GM18519 (cell line): ENCODE results near the gene MAP1LC3A.

Experiments
- ATAC-seq: cut with Tn5 transposase; IDR thresholded peaks from one replicate; pipeline ENCODE4 v1.9.1; 2021; ENCODE audit warnings: mild to moderate bottlenecking, moderate library complexity; ENCODE audit not compliant: unreplicated experiment, low FRiP score

MAP1LC3A gene

DNA sequence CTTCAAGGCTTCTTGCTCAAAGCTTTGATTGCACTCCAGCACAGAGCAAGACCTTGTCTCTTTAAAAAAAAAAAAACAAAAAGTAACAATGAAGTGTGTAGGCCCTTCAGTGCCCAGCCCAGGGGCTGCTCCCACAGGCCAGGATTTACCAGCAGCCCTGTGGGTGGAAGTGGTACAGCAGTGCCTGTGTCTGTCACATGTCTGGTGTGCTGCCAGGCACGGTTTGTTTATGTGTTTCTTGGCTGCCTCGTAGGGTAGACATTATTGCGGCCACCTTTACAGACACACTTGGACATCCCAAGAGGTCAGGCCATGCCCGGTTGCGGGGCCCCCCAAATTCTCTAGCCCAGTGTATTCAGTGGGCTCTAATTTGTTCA, 29.6 kb upstream of the MAP1LC3A start:
- no peak for ATAC-seq

DNA sequence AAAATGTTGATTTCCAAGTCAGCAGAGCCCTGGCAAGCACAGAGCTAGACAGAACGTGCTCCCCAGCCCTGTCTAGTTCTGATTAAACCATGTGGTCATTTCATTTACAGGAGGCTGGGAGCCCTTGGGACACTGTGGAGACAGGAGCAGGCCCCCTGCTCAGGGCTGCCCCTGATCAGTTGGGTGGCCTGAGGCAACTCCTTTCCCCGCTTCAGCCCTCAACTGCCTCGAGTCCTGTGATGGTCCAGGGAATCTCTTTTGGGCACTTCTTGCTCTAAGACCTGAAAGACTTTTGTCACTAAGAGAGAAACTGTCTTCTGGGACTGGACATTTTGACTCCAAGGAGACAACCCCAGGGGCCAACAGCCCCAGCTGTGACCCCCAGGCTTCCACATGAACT, 28.8 kb upstream of the MAP1LC3A start:
- ATAC-seq: no peak

DNA sequence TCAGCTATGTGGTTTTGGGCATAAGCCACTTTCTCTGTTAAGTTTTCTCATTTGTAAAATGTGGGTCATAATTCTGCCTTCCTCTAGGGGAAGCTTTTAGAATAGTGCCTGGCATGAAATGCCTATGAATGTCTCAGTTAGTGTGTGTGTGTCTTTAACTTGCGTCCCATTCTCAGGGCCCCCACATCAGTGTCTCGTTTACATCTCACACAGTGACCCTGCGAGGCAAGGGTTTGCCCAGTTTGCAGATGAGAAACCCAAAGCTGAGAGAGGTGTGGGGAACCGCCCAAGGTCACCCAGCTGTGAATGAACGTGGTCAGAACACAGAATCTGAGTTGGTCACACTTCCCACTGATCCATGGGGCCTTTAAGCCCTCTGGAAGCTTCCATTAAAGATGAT, 28.2 kb upstream of the MAP1LC3A start:
- no peak for ATAC-seq

DNA sequence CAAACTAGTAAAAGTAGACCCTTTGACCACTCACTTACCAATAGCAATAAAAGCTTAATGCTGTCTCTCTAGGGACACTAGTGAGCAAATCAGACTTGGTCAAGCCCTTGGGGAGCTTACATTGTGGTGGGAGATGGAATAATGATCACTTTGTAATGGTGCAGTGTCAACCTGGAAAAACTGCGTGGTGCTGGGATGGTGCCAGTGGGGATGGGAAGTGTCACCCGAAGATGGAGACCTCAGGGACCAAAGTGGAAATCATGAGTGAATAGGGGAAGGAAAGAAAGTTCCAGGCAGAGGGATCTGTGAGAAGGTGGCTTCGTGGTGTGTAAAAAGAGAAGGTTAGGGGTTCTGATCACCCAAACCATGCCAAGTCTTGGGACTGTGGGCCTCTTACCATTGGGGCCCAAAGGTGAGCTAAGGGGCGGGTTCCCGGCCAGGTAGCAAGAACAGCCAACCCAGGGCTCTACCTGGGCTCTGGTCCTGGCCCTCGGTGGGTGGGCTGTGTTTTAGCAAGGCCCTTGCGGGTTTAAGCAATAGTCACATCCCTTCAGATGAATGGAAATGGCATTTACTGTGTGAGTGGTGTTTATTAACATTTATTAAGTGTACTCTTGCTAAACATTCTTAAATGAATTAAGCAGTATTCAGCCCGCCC, 26.8 kb upstream of the MAP1LC3A start:
- ATAC-seq: no peak

DNA sequence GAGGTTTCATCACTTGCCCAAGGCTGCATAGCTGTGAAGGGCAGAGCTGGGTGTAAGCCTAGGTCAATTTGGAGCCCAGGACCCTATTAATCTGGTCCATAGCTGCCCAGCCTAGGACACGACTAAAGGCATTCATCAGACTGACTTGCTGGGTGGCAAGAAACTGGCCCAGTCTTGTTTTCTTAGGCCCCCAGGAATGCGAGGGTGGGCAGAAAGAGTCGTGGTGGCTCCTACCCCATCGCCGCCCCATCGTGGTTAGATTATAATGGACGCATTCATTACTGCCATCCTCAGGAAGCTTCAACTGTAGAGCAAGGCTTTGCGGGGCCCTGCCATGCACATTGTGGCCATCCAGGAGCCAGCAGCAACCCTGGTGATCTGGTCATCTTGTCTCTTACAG, 26.2 kb upstream of the MAP1LC3A start:
- no peak for ATAC-seq

DNA sequence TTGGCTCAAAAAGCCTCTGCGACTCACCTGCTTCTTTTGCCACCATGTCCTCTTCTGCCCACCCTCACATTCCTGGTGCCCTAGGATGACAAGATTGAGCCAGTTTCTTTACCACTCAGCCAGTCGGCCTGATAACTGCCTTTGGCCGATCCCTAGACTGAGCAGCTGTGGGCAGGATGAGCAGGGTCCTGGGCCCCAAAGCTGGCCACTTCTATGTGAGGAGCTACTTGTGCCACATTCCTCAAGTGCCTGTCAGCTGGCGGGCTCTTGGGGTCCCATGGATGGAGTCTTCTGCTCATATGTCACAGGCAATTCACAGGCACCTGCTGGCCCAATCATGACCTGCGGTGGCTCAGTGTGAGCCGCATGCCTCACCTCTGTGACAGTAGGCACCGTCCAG, 25.8 kb upstream of the MAP1LC3A start:
- no peak for ATAC-seq

DNA sequence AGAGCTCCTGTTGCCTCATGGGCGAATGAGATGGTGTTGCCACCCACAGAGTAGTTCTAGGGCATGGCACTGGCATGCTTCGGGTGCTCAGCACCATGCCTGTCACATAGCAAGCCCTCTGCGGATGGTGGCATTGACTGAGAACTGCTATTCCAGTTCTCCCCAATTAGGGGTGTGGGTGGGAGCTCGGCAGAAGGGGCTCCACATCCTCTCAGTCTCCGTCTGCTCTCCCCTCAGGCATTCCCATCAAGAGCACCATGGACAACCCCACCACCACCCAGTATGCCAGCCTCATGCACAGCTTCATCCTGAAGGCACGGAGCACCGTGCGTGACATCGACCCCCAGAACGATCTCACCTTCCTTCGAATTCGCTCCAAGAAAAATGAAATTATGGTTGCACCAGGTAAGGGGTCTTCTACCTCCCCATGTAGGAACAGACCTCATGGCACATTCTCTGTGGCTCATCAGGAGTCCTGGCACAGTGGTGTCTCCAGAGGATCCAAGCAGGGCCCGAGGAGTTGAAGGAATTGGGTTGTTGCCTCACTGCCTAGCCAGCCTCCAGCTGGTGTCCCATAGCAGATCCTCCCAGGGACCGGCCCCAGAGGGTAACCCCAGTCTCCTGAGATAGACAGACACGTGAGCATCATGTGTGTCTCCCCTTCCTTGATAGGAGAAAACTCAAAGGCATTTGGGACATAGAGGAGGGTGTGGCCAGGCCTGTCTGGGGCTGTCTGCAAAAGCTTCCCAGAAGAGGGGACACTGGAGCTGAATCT, 23.9 kb upstream of the MAP1LC3A start:
- no peak for ATAC-seq

DNA sequence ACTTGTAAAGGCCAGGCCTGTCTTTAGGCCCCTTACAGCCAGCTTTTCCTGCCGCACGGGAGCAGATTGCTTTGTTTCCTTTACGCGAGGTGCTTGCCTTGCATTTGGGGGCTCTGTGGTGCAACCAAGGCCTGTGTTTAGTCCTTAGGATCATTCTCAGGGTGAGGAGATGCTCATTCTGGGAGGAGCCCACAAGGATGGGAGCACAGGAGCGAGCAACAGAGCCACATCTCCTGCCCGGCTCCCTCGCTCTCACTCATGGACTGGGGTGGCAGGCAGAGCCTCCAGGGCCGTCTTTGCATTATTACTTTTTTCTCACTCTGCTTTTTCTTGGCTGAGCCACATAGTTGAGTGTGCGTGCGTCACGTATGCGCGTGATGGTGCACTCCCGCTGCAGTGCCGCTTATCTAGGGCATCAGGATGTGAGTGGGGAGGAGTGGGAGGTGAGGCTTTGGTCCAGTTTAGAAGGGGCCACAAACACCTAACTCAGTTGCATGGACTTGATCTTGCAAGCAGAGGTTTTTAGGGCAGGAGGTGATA, 23.1 kb upstream of the MAP1LC3A start:
- ATAC-seq: no peak

DNA sequence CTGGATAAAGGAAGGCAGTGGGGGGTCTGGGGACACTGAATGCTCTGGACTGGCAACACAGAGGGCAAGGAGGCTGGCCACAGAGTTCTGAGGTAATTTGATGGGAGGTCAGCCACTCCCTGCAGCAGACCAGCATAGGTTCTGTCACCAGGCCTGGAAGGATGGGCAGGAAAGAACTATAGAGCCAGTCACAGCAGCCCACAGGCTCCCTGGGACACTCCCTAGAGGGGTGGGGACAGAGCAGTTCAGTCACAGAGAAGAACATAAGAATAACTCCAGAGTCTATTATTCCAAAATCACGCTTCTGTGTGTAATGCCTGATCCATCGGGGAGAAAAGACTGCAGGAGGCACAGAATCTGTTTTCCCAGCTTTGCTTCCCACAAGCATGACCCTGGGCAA, 22.7 kb upstream of the MAP1LC3A start:
- ATAC-seq: no peak

DNA sequence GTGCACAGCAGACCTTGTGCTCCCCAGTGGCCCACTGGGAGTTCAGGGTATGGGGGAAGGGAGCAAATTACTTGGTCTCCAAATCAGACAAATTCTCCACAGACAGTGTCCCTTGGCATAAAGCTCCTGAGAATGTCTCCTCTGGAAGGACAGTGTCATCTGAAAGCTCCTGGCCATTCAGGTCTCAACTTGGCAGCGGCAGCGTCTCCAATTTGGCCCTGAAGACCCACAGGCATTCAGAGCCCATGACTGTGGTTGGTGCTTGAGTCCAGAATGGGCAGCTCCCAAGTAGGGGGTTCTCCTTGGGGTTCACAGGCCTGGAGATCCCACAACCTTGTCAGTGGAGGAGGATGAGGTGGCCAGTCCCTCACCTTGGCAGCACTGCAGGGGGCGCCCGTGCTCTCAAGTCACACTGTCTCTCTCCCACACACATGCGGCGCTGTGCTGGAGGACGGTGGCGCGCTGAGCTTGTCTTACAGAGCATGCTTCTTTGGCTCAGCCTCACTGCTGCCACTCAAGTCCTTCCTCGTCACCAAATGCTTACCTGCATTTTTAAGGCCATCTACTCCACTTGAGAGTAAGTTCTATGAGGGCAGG, 21.6 kb upstream of the MAP1LC3A start:
- ATAC-seq: no peak

DNA sequence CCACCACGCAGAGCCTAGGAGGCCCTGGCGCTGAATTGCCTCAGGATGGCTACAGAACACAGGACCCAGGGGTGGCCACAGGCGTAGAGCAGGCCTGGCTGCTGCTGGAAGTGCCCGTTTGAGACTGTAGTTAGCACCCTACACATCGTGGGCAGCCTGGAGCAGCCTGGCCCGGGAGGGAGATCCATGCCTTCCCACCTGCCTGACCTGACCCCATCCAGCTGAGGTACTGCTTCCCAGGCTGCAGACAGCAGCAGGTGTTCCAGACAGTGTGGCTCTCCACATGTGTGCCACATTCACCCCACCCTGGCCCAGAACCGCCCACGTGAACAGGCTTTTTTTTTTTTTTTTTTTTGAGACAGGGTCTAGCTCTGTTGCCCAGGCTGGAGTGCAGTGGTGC, 20.9 kb upstream of the MAP1LC3A start:
- ATAC-seq: no peak

DNA sequence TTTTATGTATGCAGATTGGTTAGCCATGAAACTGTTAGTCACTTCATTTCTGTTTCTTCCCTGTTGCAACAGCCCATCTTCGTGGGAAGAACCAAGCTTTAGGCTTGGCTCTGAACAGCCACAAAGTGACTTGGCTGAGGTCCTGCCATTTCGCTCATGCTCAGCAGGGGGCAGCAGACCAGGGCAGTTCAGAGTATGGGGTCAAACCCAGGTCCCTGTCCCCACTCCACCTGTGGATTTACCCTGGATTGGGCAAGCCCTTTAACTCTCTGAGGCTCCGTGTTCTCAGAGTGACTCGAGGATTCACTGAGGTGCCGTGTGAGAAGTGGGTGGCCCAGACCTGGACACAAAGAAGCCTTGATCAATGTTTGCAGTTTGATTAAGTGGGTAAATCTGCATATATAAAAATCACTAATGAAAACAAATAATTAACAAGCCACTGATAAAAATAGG, 19.8 kb upstream of the MAP1LC3A start:
- no peak for ATAC-seq

DNA sequence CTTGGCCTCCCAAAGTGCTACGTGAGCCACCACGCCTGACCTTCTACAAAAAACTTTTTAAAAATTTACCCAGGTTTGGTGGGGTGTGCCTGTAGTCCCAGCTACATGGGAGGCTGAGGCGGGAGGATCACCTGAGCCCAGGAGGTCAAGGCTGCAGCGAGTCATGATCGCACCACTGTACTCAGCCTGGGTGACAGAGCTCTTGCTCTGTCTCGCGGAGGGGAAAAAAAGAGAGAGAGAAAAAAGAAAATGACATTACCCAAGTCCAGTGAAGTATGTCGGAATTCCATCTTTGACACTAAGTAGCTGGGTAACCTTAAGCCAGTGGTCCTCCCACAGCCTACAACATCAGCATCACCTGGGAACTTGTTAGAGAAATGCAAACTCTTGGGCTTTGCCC, 18.8 kb upstream of the MAP1LC3A start:
- no peak for ATAC-seq

DNA sequence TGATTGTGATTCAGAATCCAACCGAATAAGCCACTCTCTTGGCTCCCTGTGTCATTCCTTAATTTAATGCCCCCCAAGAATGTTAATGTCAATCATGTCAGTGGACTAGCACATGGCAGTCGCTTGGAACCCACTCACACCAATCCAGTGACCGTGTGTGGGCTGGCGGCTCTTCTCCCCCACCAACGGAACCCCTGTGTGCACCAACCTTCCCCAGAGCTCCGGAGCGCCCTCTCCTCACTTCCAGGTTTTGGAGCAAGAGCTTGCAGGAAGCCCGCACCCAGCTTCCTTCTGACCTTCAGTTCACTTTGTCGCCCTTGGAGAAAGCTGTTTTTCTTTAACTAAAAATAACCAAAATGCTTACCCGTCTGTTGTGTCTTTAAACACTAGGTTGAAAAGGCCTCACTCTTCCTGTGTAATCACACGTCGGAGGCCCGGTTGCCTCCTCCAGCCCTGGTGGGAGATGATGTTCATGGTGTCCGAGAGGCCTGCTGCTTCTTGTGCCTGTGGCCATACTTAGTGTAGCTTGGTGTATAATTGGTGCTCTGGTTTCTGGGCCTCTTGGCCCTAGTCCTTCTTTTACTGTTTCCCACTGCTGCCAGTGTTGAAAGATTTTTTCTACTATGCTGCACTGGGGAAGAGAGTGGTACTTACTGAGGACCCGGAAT, 17.8 kb upstream of the MAP1LC3A start:
- no peak for ATAC-seq

DNA sequence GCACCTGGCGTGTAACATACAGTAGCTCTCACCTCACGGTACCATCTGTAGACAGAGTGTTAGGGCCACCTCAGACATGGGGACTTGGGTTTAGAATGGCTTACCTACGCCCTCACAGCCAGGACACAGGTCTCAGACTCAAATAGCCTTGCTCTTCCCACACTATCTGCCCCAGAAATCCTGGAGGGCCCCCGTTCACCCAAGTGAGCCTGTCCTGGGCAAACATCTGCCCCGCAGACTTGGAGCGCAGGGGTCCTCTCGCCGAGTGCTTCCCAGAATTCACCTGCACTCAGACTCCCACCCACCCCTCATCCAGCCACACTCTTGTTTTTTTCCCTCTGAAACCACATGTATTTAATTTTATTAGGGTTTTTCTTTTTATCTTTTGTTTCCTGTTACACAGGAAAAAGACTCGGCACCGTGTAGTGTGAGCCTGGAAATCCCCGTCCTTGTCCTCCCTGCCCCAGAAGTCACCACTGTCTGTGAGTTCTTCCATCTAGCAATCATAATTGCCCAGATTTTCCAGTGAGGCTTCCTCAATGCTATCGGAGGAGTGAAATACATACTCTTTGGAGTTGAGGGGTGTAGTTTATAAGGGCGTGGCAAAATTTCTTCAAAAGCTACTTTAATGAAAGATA, 17.1 kb upstream of the MAP1LC3A start:
- ATAC-seq: no peak

DNA sequence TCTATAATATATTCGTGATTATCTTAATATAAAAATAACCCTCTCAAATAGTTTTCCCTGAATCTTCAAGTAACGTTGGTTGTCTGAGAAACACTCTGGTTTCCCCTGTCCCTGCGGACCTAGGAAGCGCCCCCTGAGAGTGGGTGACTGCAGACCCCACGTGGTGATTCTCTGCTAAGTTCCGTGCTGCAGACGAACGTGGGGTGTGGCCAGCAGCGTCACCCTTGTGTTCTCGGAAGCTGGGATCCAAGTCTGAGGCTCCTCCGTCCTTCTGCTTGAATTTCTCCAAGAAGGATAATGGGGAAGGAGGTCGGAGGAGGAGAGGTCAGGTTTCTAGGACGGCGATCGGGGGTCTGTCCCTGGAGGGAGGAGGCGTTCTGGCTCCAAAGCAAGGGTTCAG, 16.6 kb upstream of the MAP1LC3A start:
- ATAC-seq: no peak

DNA sequence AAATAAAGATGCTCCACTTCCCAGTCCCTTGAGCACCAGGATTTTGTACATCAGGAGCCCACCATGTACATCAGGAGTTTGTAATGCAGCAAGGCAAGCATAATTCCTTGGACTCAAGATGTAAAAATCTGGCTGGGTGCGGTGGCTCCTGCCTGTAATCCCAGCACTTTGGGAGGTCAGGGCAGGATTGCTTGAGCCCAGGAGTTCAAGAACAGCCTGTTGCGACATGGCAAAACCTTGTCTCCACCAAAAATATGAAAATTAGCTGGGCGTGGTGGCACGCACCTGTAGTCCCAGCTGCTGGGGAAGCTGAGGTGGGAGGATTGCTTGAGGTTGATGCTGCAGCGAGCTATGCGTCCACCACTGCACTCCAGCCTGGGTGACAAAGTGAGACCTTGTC, 16.1 kb upstream of the MAP1LC3A start:
- no peak for ATAC-seq

DNA sequence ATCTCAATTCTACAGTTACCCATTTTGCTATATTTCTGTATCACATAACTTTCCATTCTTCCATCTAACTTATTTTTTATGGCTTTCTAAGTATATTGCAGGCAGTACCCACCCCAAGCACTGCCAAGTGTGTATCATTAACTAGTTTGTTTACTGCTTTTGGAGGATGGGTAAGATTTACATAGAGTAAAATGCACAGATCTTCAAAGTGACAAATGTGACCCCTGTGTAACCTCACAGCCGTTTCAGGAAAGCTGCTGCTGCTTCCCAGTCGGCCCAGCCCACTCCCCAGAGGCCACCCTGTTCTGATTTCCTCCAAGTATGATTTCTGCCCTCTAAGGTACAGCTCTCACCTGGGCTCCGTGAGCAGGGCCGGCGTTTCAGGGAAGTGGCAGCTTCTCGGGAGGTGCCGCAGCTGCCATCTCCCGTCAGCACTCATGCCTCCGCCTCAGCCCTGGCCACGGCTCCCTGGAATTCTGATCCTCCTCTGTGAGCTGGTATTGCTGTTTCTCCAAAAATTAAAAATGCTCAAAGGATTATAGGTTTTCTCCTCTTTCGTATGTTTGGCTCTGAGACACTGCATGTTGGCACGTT, 15.0 kb upstream of the MAP1LC3A start:
- ATAC-seq: no peak

DNA sequence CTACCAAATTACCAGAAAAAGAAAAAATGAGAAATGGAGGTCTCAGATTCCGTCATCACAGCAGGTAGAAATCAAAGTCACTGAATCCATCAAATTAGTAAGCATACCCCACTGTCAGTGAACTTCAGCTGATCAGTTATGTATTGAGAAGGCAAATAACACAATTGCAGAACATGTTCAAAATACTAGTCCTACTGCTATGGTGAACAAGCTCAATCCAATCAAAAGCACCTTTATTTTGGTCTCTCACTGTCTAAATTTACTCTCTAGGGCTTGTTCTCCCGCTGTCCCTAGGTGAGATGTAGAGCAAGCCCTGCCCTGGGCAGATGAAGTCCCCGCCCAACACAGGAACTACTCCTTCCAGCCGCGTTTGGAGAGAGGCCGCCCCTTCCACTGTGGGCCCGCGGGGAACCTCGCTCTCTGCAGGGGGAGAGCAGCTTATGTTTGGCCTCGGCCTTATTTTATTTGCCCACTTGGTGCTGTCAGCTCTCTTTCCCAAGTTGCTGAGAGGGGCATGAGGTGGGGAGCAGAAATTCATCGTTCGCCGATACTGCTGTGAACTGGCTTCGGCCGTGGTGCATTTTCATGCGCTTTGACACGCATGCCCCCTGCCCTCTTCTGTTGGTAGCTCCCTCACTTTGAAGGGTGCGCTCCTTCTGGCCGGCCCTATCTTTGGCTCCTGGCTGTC, 14.3 kb upstream of the MAP1LC3A start:
- ATAC-seq: no peak

DNA sequence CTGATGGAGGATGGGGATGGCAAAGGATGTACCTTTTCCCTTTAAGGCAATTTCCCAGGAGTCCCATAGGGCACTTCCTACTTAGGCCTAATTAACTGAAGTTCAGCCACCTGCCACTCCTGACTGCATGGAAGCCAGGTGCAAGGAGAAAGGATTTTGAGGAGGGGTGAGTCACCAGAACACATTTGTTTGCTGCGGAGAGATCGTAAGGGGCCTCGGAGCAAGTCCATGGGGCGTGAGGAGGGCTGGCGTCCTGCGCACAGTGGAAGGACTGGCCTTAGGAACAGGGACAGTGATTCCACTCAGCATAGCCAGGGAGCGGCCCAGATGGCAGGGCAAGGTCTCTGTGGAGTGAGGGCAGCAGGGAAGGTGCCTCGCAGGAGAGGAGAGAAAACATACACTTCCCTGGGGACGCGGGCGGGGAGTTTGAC, 11.8 kb upstream of the MAP1LC3A start:
- ATAC-seq: no peak
